Endometrial microvascular endothelial cells (primary cell): ENCODE data around the gene SETBP1. TPM values are rescaled to one million over a fixed set of nuclear protein-coding genes. Genes with fewer than 3 reads are reported as not detected.
"Not testable (repeated sequence)": the region's sequence is repeated elsewhere in the genome, so short reads cannot be mapped to it uniquely, and the experiment has no call there.

Experiments
- in situ Hi-C: cut with HindIII; loops from 2 replicates; pipeline ENCODE4 v1.10.0; 2017; ENCODE audit warnings: low sequenced_read_pairs, low pct_unique_long_range_greater_than_20kb; ENCODE audit errors: inconsistent ontology term
- total RNA-seq: library from RNA; depleted of rRNA; stranded (reverse); fragments of >200 nt; gene quantifications from one replicate; pipeline ENCODE4 v1.2.3, GENCODE V29; 2015; ENCODE audit errors: inconsistent ontology term

The SETBP1 gene
- total RNA-seq, 1 donor from 2014 or later: not detected

DNA sequence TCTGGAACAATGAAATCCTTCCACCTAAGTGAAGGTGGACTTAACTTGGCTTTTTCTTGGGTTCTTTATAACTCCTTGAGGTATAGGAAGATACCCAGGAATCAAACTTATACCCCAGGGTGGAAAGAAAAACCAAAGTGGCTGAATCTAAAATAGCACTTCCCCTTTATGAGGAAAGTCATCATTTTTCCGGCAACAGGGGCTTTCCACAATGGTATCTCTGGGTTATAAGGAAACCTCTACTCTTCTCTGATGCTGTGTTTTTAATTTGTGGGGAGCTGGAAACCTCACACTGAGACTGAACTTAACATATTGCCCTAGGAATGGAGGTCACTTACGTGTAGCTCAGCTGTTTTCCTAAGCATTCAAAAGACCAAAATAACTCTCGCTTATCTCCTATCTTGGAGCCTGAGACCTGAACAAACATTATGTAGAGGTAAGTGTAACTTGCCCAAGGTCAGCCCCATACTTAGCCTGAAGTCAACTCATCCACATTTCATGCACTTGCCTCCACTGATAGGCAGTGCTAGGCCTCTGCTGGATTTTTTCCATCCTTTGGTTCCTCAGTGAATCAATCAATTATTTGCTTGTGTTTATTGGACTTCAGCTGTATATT is 117.9 kb downstream of the SETBP1 start:
- in situ Hi-C loops: no loop called here

DNA sequence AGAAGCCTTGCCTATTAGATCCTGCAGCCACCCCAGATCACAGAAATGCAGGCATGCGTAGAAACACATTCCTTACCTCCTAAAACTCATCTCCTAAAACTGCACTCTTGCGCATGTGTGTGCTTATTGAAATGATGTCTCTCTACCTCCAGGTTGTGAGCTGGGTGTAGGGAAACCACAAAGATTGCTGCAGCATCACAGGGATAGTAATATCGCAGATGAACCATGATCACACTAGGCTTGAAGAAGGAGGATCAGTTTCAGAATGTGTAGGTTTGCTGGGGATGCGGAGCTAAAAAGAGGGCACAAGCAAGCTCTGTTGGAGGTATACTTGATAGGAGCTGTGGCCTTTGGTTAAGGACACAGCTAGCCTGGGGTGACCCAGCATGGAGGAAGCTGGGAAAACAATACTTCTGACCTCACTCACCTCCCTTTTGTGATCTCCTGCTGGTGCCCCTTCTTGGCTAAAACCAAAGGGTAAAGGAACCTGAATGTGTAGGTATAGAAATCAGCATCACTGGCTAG is 118.8 kb downstream of the SETBP1 start:
- in situ Hi-C loops: no loop called here

DNA sequence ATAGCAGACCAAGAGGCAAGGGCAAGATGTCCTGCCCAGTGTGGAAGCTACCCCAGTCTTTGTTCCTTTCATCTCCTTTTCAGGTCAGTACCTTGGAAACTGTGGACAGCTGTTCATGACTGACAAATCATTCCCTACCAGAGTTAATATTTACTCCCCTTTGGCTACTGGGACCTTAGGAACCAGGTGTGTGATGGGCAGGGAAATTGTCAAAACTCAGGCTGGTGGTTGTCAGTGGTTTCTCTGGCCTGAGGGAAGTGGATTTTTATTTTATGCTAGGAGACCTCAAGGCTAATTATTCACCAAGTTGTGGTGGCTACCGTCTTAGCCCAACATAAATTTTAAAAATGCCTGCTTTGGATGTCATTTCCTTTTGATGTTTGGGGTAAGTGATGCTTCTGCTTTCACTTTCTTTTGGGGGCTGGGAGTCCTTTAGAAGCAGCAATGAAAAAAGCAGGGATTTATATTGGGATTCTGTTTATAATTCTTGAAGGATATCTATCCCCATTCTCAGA is 119.3 kb downstream of the SETBP1 start:
- in situ Hi-C loops: no loop called here

DNA sequence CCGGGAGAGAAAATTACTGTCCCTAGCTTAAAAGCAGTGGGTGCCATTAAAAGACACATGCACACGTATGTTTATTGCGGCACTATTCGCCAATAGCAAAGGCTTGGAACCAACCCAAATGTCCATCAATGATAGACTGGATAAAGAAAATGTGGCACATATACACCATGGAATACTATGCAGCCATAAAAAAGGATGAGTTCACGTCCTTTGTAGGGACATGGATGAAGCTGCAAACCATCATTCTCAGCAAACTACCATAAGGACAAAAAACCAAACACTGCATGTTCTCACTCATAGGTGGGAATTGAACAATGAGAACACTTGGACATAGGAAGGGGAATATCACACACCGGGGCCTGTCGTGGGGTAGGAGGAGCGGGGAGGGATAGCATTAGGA is 120.1 kb downstream of the SETBP1 start:
- in situ Hi-C loops: not testable (repeated sequence)

DNA sequence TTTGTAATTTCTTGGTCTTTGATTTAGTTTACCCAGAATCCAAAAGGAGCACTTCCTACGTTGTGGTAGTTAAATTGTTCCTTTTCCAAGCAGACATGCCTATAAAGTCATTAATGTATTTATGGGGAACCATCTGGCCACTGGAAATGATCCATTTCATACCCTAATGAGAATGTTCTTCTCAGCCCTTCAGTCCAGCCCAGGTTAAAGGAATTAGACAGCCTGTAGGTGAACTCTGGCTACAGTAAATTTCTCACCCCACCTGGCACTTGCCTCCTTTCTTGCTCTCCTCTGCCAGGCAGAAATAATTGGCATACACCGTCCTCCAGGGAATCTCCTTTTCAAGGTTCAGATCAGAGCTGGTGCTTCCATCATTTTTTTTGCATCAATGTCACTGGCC is 121.1 kb downstream of the SETBP1 start:
- in situ Hi-C loops: no loop called here

DNA sequence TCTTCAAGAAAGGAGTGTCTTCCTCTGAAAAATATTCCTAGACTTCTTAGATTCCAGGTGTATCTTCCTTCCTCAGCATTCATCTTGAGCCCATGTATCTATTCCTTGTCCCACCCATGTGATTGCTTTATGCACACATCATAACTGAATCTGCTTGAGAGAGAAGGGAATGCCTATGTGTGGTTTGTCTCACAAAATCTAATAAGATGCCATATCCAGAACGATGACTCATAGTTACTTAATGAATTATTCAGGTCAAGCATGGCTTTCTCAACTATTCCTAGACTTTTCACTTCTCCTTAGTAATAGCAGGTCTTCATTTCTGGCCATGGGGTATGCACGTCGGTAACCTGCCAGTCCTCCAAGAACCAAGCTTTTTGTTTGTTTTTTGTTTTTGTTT is 121.8 kb downstream of the SETBP1 start:
- in situ Hi-C loops: no loop called here

DNA sequence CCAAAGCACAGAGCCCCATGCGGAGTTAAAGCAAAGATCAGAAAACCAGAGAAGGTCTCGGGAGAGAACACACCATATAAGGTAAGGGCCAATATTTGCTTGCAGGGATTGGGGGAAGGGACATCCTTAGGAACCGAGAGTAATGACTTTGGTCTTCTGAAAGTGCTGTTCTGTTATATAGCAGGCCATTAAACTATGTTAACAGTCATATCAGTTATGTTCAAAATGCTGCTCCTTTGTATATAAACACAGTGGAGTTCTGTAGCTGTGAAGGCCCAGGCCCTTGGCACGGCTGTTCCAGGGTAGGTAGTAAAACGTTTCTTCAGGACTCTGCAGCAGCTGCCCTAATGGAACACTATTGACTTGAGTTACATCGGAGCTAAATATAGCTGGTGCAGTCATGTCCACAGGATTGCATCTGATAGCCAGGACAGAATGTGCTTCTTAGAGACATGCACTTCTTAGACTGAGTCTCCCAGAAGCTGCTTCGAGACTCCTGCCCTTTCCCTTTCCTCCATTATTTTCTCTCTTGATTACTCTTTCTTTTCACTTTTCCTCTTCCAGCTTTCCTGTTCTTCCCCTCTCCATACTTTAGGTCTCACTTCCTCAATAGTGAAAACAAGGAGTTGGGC is 122.4 kb downstream of the SETBP1 start:
- in situ Hi-C loops: no loop called here

DNA sequence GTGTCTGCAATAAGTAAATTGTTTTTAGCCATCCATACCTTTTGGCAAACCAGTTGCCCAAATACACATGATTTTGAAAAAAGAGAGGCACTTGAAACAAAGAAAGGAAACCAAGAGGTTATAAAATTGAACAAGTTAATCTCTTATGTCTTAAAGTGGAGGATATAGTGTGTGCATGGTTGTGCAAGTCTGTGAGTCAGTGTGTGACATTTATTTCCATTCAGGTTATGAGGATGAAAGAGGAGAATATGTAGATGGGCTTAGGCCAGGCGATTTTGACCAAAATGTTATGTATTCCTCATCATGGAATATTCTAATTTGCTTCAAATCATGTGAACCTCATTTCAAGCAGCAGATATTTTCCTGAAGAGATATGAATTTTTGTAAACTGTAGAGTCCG is 123.3 kb downstream of the SETBP1 start:
- in situ Hi-C loops: no loop called here

DNA sequence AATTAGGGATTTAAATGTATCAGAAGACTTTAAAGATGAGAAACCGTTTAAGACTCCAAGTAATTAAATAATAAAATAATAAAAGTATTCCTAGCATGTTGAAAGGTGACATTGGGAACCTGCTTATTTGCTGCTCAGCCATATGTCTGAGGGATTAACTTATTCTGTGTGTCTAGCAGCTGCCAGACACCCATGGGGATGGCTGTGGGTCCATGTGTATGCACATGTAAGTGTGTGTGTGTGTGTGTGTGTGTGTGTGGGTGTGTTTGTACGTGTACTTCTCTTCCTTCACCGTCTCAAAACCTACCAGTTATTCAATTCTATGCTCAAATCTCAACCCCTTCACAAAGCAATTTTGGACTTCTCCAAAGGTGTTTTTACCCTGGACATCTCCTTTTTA is 124.5 kb downstream of the SETBP1 start:
- in situ Hi-C loops: no loop called here

DNA sequence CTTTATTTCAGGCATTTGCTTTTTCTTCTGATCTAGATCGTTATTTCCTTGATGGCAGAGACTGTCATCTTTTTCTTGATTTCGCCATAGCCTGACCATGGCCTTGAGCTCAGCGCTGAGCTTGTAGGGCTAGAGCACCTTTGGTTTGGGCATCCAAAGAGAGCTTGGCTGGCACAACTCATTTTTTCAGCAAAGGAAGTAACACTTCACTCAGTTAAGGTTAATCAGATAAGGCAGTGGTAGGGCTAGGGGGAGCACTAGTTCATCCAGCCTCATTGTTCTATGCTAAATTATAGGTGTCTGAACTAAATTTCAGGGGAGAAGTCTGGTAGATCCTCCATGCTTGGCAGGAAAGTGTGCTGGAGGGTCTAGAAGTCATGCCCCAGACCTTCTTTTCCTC is 125.0 kb downstream of the SETBP1 start:
- in situ Hi-C loops: no loop called here

DNA sequence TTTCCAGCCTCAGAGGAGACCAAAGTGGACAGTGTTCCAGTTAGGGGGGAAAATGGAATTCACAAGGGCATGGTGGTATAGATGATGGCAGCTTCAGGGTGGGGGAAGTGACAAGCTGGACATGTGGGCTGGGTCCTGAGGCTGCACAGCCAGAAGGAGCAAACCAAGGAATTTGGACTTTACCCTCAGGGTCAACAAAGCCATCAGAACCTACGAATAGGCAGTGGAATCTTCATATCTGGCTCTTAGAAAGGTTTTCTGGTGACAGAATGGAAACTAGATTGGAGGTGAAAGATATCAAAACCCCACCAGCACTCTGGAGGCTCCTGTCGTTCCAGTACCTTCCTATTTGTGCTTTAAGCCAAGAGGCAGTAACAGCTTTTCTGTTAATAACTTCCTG is 127.1 kb downstream of the SETBP1 start:
- in situ Hi-C loops: no loop called here

DNA sequence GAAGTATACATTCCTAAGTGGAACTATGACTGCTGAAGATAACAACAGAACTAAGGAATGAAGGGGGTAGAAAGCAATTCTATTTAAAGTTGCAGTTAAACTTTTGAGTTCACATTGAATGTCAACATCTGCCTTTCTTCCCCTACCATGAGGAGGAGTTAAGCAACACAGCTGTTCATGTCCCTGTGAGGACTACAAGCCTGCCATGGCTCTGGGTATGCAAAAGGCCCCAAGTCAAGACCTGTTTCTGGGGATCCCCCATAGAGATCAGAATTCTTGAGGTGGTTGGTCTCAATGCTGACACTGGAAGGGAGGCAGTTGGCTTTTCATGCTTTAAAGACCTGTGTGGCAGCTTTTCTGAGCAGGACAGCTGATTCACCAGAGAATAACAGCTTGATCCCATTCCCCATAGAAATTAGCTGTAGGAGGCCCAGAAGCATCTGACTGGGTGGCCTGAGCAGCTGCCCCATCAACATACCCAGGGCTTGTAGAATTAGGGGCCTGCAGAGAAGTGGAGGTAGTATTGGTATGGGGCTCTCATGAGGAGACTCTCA is 131.0 kb downstream of the SETBP1 start:
- in situ Hi-C loops: no loop called here

DNA sequence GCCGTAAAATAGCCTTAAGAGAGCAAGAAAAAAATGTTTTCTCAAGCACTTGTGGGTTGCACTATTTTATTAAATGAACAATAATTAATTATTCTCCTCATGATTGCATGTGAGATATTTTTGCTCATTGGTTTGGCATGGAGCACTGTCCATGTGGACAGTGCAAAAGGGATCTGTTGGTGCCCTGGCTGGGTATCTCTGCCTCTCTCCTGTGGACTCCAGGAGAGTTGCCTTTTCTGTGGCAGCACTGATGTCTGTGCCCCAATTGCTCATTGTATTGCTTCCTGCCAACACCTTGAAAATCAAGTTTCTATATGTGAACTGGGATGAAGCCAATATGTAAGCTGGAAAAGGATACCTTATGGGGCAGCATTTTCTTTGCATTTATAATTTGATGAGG is 131.7 kb downstream of the SETBP1 start:
- in situ Hi-C loops: no loop called here

DNA sequence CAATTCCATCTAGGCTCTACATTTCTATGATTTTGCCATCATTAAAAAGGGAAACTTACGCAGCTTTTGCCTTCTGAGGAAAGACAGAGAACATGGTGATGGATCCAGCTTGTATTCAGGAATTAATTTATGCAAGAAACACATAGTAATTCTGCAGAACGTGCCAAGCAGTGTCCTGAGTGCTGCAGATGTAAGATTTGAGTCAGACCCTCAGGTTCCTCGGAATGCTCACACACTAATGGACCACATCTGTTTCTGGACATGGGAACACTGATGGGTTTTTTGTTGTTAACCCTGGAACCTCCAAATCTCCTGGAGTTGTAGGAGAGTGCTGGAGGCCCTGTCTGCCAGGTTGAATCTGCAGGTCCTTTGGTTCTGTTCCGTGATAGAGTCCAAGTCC is 132.9 kb downstream of the SETBP1 start:
- in situ Hi-C loops: no loop called here

DNA sequence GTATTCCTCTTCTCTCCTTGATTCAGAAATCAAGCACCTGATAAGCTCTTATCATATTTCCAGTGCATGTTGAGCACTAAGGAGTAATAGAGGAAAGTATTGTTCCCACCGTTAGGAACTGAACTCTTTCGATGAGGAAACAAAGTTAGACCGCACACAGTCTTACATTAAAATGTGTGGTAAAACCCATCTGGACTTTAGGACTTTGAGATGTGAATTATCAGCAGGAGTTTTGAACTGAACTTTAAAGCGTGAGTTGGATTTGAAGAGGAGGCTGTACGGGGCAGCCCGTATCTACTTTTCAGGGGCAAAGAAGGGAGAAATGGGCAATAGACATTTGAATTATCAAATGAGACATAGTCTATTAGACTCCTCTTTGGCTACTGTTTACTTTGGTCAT is 134.4 kb downstream of the SETBP1 start:
- in situ Hi-C loops: no loop called here

DNA sequence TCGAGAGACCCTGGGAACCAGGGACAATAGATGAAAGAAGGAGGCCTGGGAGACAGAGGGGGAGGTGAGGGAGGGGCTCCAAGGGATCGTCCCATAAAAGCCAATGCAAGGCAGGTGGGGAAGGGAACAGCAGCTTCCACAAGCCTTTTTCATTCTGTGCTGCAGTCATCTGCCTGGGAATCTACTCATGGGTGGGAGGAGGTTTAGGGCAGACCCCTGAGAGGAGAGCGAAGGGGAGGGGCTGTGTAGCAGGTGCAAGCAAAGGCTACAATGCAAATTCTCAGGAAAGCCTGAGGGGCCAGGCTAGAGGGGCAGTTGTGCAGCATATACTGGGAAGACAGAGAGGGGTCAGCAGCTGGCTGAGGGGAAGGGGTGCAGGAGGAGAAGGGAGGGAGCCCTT is 135.4 kb downstream of the SETBP1 start:
- in situ Hi-C loops: no loop called here

DNA sequence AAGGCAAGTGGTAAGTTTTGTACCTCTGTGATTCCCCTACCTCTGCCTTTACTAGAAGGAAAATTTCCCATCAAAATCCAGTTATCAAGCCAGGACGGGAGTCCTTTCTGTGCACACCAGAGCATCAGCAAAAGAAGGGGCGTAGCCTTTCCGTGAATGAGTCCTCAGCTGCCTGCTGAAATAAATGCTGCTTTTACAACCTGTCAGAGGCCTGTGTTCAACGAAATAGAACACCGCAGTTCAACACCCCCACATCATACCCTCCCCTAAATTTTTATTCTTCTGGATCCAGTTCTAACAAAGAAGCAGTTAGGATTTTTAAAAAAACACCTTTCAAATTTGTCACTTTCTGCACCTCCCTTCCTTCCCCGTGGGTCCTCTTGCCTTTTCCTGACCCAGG is 135.8 kb downstream of the SETBP1 start:
- in situ Hi-C loops: no loop called here

DNA sequence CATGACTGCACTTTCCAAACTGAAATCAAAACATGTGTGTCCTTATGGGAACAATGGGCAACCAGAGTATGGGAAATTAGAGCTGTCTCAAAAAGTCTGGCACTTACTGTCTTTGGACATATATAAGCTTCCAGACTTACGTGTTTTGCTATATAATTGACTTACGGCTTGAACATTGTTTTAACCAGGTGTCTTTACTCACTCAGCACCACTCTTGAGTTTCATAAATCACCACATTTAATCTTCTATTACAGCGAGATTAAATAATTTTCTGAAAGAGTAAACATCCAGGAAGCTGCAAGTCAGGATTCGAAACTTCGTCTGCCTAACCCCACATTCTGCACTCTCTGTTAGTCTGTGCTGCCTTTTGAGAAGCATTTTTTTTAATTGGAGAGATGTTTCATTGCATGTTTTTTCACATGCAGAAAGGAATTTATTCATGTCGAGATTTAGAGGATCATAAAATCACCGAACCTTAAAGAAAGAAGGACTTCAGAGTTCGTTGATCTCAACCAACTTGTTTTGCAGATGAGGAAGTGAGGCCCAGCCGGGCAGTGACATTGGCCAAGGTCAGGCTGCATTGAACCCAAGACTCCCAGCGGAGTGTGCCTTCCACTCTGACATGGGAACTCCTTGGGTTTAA is 137.3 kb downstream of the SETBP1 start:
- in situ Hi-C loops: no loop called here

DNA sequence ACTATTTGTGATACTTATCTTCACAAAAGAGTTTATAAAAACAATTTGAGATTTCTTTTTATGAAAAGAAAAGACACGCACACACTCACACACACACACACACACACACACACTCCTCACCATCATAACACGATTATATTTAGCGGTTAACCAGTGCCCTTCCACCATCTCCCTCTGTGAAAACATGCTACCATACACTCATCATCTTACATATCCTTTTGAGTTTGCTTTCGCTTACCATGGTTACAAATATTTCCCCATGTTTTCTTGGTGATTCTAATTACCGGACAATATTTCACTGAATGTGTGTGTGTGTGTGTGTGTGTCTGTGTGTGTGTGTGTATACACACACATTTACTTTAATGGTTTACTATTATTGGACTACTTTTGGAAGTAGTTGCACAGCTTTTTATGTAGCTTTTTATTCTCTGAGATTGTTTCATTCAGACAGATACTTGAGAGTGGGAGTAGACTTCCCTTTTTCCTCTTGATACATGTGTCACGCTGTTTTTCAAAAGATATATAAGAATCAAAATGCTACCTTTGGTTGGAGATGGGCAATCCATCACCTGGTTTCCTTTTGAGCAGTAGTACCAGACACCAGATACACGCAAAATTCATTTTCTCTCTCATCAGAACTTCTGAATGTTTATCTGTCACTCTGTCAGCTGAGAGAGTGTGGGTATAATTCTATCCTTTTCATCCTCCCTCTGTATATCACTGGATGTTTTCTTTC is 138.1 kb downstream of the SETBP1 start:
- in situ Hi-C loops: no loop called here
